HG03342 (cell line): ENCODE results near the gene SLC6A12.

Experiments used
- ATAC-seq: cut with Tn5 transposase; IDR thresholded peaks from one replicate; pipeline ENCODE4 v1.9.1; 2021; ENCODE audit warnings: mild to moderate bottlenecking, moderate library complexity; ENCODE audit not compliant: unreplicated experiment

The SLC6A12 gene

DNA sequence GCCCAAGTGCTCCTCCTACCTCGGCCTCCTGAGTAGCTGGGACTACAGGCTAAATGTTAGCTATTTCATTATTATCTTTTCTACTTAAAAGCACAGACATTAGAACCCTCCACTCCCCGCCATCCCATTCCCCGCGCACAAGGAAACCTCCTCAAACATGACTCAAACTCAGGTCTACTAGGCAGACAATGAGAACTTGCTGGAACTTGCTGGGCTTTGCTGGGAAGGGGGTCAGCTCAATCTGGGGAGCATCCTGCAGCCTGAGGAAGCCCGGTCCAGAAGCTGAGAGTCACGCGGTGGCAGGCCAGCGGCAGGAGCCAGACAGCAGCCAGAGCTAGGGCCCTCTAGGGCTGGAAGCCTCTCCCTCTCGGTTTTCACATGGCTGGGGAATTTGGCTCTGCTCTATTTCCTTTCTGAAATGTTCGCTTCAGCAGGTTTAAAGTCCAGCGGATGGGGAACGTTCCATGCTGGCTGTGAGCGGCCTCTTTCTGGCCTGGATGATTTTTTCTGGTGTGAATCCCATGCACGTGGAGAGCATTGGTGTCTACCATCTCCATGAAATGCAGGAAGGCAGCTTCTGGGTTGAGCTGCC lies 68.5 kb downstream of the SLC6A12 start:
- ATAC-seq = no peak

DNA sequence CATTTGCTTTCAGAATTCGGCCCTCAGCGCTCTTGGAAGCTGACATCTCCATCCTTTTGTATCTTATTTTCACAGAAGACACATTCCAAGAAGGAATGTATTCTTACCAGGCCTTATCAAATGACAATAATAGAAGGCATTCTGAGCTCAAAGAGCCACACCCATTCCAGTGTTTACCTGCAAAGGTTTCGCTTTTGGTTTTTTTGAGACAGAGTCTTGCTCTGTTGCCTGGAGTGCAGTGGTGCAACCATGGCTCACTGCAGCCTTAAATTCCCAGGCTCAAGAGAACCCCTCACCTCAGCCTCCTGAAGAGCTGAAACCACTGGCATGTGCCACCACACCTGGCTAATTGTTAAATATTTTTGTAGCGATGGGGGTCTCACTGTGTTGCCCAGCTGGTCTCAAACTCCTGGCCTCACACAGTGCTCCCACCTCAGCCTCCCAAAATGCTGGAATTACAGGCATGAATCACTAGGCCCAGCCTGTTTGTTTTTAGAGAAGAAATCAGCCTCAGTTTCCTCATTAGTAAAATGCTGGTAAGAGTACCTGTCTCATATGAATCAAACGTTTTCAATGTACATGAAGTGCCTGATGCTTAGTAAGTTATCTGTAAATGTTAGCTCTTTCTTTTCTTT lies 69.2 kb downstream of the SLC6A12 start:
- ATAC-seq = no peak

- ATAC-seq = no peak
These were observed 69.8 kb downstream of the SLC6A12 start for GRCh38 chr12:143964-144649.

DNA sequence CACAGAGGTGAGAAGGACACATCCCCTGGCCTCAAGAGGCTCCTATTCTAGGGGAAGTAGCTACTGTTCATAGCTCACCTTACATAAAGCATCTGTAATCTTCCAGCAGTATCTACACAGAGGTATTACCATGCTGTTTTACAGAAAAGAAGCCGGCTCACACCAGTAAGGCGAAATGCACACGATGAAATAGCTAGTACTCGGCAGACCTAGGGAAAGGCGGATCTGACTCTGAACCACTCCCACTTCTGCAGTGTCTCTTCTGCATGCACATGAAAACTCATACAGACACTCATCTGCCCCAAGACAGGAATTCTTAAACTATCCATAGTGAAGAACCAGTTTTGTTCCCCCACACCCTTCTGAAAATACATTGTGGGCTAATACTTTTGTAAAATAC lies 73.8 kb downstream of the SLC6A12 start:
- ATAC-seq = no peak
